H1 (cell line): ENCODE data around the gene MID2. TPM values are rescaled to one million over a fixed set of nuclear protein-coding genes. Genes with fewer than 3 reads are reported as not detected.

Source experiments
- CTCF ChIA-PET: fragments of 300-600 bp; sonication (Branson Sonifier 250); formaldehyde crosslinking; loops from one replicate; lab custom pipeline; 2021; ENCODE audit not compliant: partially characterized antibody; lab: Charles Lee
- POLR2A ChIA-PET: fragments of 300-600 bp; sonication (Branson Sonifier 250); formaldehyde crosslinking; loops from one replicate; lab custom pipeline; 2021; ENCODE audit warnings: inconsistent platforms; ENCODE audit not compliant: partially characterized antibody; lab: Charles Lee
- DNase-seq, 2 experiments: peaks; one replicate each; pipeline versions ENCODE4 v3.0.0 to v3.0.0-alpha.2; 2010 to 2022; ENCODE audit warnings: low spot score in 2 of 2, low read depth in 1 of 2, mixed read lengths in 1 of 2
- FAIRE-seq: peaks from 2 replicates; lab custom pipeline; 2011; peaks lifted over from hg19 to GRCh38; lab: Jason Lieb, UNC
- H2AFZ ChIP-seq: 2 replicates; pipeline ENCODE4 v1.8.1; 2012; ENCODE audit warnings: low read length, inconsistent platforms
- H2AK5ac ChIP-seq: 2 replicates; pipeline ENCODE4 v1.6.1; 2013; ENCODE audit warnings: low read depth, low read length
- H2BK120ac ChIP-seq: replicated peaks from 2 replicates; pipeline ENCODE3; 2013; ENCODE audit warnings: low read depth, low read length, inconsistent platforms
- H2BK12ac ChIP-seq: 2 replicates; pipeline ENCODE4 v1.6.1; 2013; ENCODE audit warnings: low read depth, low read length
- H2BK15ac ChIP-seq: 2 replicates; pipeline ENCODE4 v1.6.1; 2013; ENCODE audit warnings: low read length
- H2BK20ac ChIP-seq: 2 replicates; pipeline ENCODE4 v1.6.1; 2013; ENCODE audit warnings: low read length
- H2BK5ac ChIP-seq: 2 replicates; pipeline ENCODE4 v1.6.1; 2013; ENCODE audit warnings: low read depth, low read length
- H3K14ac ChIP-seq: 2 replicates; pipeline ENCODE4 v1.6.1; 2013; ENCODE audit warnings: inconsistent platforms; ENCODE audit not compliant: insufficient read length
- H3K18ac ChIP-seq: 2 replicates; pipeline ENCODE4 v1.6.1; 2013; ENCODE audit warnings: low read length; ENCODE audit errors: extremely low read depth
- H3K23ac ChIP-seq: 2 replicates; pipeline ENCODE4 v1.6.1; 2013; ENCODE audit warnings: inconsistent platforms; ENCODE audit not compliant: insufficient read length
- H3K23me2 ChIP-seq: 2 replicates; pipeline ENCODE4 v1.6.1; 2013; ENCODE audit warnings: low read depth, low read length
- H3K27ac ChIP-seq: 2 replicates; pipeline ENCODE4 v1.6.1; 2011; ENCODE audit warnings: low read depth, low read length, inconsistent platforms
- H3K27me3 ChIP-seq, 4 experiments: replicated peaks in 1 of 4; 1 replicate in 1 of 4; 2 replicates in 3 of 4; pipeline versions ENCODE4 v1.6.1 to v1.8.1; 2011 to 2013; ENCODE audit warnings: low read length in 3 of 4, mild to moderate bottlenecking in 3 of 4, inconsistent platforms in 2 of 4, mixed read lengths in 2 of 4, moderate library complexity in 1 of 4; ENCODE audit not compliant: control insufficient read depth in 3 of 4, insufficient read depth in 3 of 4; ENCODE audit errors: extremely low read depth in 1 of 4
- H3K36me3 ChIP-seq, 4 experiments: 2 replicates each; pipeline versions ENCODE4 v1.6.1 to v1.8.1; 2011 to 2013; ENCODE audit warnings: mild to moderate bottlenecking in 4 of 4, low read length in 3 of 4, moderate library complexity in 2 of 4, control low read depth in 1 of 4, inconsistent platforms in 1 of 4; ENCODE audit not compliant: insufficient read depth in 4 of 4, control insufficient read depth in 2 of 4
- H3K4ac ChIP-seq: replicated peaks from 2 replicates; pipeline ENCODE3; 2013; ENCODE audit warnings: low read length, low read depth, mixed read lengths, inconsistent platforms; ENCODE audit not compliant: insufficient read length
- H3K4me1 ChIP-seq, 4 experiments: replicated peaks in 1 of 4; 1 replicate in 1 of 4; 2 replicates in 3 of 4; pipeline versions ENCODE4 v1.6.1 to v1.8.1; 2011 to 2013; ENCODE audit warnings: low read length in 3 of 4, inconsistent platforms in 2 of 4, mixed read lengths in 1 of 4; ENCODE audit not compliant: insufficient read depth in 4 of 4, control insufficient read depth in 3 of 4
- H3K4me2 ChIP-seq, 2 experiments: 2 replicates each; pipeline versions ENCODE4 v1.6.1 to v1.8.1; 2011 to 2013; ENCODE audit warnings: low read depth in 2 of 2, low read length in 2 of 2, control low read depth in 1 of 2, inconsistent platforms in 1 of 2, mild to moderate bottlenecking in 1 of 2; ENCODE audit not compliant: insufficient read depth in 1 of 2
- H3K4me3 ChIP-seq, 4 experiments: fragments of 200-600, 300-600 bp in 1 of 4; sonication (generic), shearing (Covaris generic), sonication (Bioruptor Twin) in 1 of 4; 2 replicates each; pipeline versions ENCODE4 v1.5.1 to v1.8.1; 2011 to 2016; ENCODE audit warnings: low read length in 4 of 4, low read depth in 3 of 4, control low read depth in 2 of 4, inconsistent platforms in 2 of 4, mild to moderate bottlenecking in 2 of 4, mixed read lengths in 1 of 4, moderate library complexity in 1 of 4; ENCODE audit not compliant: insufficient read depth in 2 of 4; ENCODE audit errors: extremely low read depth in 1 of 4
- H3K56ac ChIP-seq: replicated peaks from 2 replicates; pipeline ENCODE3; 2013; ENCODE audit warnings: low read depth, mild to moderate bottlenecking, mixed read lengths, low read length, inconsistent platforms; ENCODE audit not compliant: insufficient read length
- H3K79me1 ChIP-seq: 2 replicates; pipeline ENCODE4 v1.6.1; 2013; ENCODE audit warnings: low read depth, low read length, control low read depth
- H3K79me2 ChIP-seq, 2 experiments: 2 replicates each; pipeline versions ENCODE4 v1.6.1 to v1.8.1; 2012 to 2013; ENCODE audit warnings: low read length in 2 of 2, mild to moderate bottlenecking in 2 of 2, inconsistent platforms in 1 of 2; ENCODE audit not compliant: insufficient read depth in 2 of 2, control insufficient read depth in 1 of 2
- H3K9ac ChIP-seq, 4 experiments: replicated peaks in 1 of 4; 1 replicate in 1 of 4; 2 replicates in 3 of 4; pipeline versions ENCODE4 v1.6.1 to v1.8.1; 2011 to 2013; ENCODE audit warnings: low read depth in 3 of 4, low read length in 3 of 4, control low read depth in 2 of 4, mild to moderate bottlenecking in 2 of 4, moderate library complexity in 2 of 4, inconsistent platforms in 1 of 4; ENCODE audit errors: extremely low read depth in 1 of 4
- H3K9me3 ChIP-seq, 2 experiments: 2 replicates each; pipeline versions ENCODE4 v1.6.1 to v1.8.1; 2012 to 2013; ENCODE audit warnings: mild to moderate bottlenecking in 2 of 2, moderate library complexity in 2 of 2, control low read depth in 1 of 2, inconsistent platforms in 1 of 2, low read depth in 1 of 2, low read length in 1 of 2, mixed read lengths in 1 of 2; ENCODE audit not compliant: insufficient read depth in 2 of 2
- H4K20me1 ChIP-seq, 2 experiments: replicated peaks in 1 of 2; 2 replicates each; pipeline versions ENCODE3 to v1.8.1; 2011 to 2013; ENCODE audit warnings: inconsistent platforms in 2 of 2, low read length in 2 of 2, mild to moderate bottlenecking in 1 of 2; ENCODE audit not compliant: insufficient read depth in 2 of 2, control insufficient read depth in 1 of 2
- H4K5ac ChIP-seq: 2 replicates; pipeline ENCODE4 v1.6.1; 2013; ENCODE audit warnings: low read length, low read depth, mixed read lengths, inconsistent platforms; ENCODE audit not compliant: insufficient read length
- H4K8ac ChIP-seq: 2 replicates; pipeline ENCODE4 v1.8.0; 2013; ENCODE audit warnings: mild to moderate bottlenecking, moderate library complexity, low read length, inconsistent platforms; ENCODE audit not compliant: insufficient read depth; ENCODE audit errors: extremely low read depth
- H4K91ac ChIP-seq: replicated peaks from 2 replicates; pipeline ENCODE3; 2013; ENCODE audit warnings: low read length, mixed read lengths, inconsistent platforms; ENCODE audit not compliant: insufficient read length
- CBX5 ChIP-seq: fragments of 300-800, 300-1000 bp; sonication (generic); IDR thresholded peaks from 2 replicates; pipeline ENCODE4 v1.7.1; 2016; ENCODE audit warnings: antibody characterized with exemption, low read length, low read depth
- CREB1 ChIP-seq: IDR thresholded peaks from 2 replicates; pipeline ENCODE4 v1.6.1; 2012; ENCODE audit warnings: inconsistent platforms
- RBBP5 ChIP-seq: IDR thresholded peaks from 2 replicates; pipeline ENCODE4 v1.7.1; 2012; ENCODE audit warnings: low read depth, mild to moderate bottlenecking, inconsistent platforms, low read length, moderate library complexity, borderline replicate concordance
- SRF ChIP-seq: IDR thresholded peaks from 2 replicates; pipeline ENCODE4 v1.6.1; 2011; ENCODE audit warnings: mild to moderate bottlenecking, low read depth, low read length, moderate library complexity
- TAF1 ChIP-seq: IDR thresholded peaks from 2 replicates; pipeline ENCODE4 v1.6.1; 2011; ENCODE audit warnings: mild to moderate bottlenecking, low read depth, low read length
- TEAD4 ChIP-seq: IDR thresholded peaks from 2 replicates; pipeline ENCODE4 v1.6.1; 2012; ENCODE audit warnings: low read depth, low read length, inconsistent platforms, mixed read lengths
- WGBS, 2 experiments: shearing (Covaris generic) in 1 of 2; methylation state at CpG; one replicate each; pipeline versions ENCODE4 v1.1.6 to v1.1.7; 2013 to 2015; ENCODE audit warnings: low lambda C conversion rate in 2 of 2, mixed read lengths in 2 of 2, inconsistent platforms in 1 of 2, low coverage in 1 of 2, missing lambda C conversion rate in 1 of 2; ENCODE audit not compliant: insufficient replicate concordance in 2 of 2, insufficient coverage in 1 of 2, insufficient read length in 1 of 2; ENCODE audit errors: extremely low coverage in 1 of 2, missing lambda C conversion rate in 1 of 2; 5-methylcytosine and 5-hydroxymethylcytosine counted together
- polyA plus RNA-seq, 7 experiments: library from polyadenylated mRNA; depleted of rRNA in 3 of 7; stranded (reverse) in 5 of 7; unstranded in 2 of 7; fragments of >200 nt in 5 of 7; fragments of 200-250 nt in 2 of 7; gene quantifications; 1 replicate in 5 of 7; 2 replicates in 1 of 7; 4 replicates in 1 of 7; pipeline versions ENCODE4 v1.2.1 to v1.2.3, GENCODE V29; 2011 to 2013; ENCODE audit warnings: missing spikeins in 2 of 7, mixed read lengths in 2 of 7
- total RNA-seq: library from RNA; stranded (reverse); fragmentation: NEBNext Ultra II Directional; extraction: Animal tissue kit (Norgen Biotek cat#: 25700); gene quantifications from 2 replicates; pipeline ENCODE4 v1.2.1, GENCODE V29; 2021

Gene MID2
- total and polyA plus RNA-seq, 2 of the 8 experiments (the other 6 are each of a cell fraction or from before 2014, with no cell fraction given) = 0.98 to 1.7 TPM

GRCh38 chrX:107902721-107903120 lies 77.1 kb downstream of the MID2 start:
- no peaks in the 10 kb centered on the region for H3K9me3 ChIP-seq
- CTCF ChIA-PET = no interaction called here
- no peaks in the 10 kb centered on the region for H3K4me1 ChIP-seq
- 82% methylated on average over 6 of the region's 6 CpGs; no CpG with 5 or more reads in 1 of the 2 experiments for WGBS, 2 experiments
- no peak overlapping the region for H3K23ac ChIP-seq
- H3K56ac ChIP-seq = no peak overlapping the region
- DNase-seq (no peak), FAIRE-seq (no peak)
- no peak overlapping the region for H4K8ac ChIP-seq
- POLR2A ChIA-PET = no interaction called here
- no peak overlapping the region for H4K91ac ChIP-seq
- no peak overlapping the region for H4K5ac ChIP-seq
- no peak overlapping the region for H3K9ac ChIP-seq
- H3K23me2 ChIP-seq = no peaks in the 10 kb centered on the region
- no peak overlapping the region for H2BK5ac ChIP-seq
- H2BK120ac ChIP-seq = no peak overlapping the region
- H3K4me2 ChIP-seq = no peak overlapping the region
- no peak overlapping the region for H2BK12ac ChIP-seq
- H3K4ac ChIP-seq = no peak overlapping the region
- no peak overlapping the region for H2BK20ac ChIP-seq
- H3K4me3 ChIP-seq = no peak overlapping the region
- H3K79me2 ChIP-seq = no peaks in the 10 kb centered on the region
- no peak overlapping the region for H3K18ac ChIP-seq
- H3K14ac ChIP-seq = no peak overlapping the region
- H3K27me3 ChIP-seq = no peaks in the 10 kb centered on the region
- no peak overlapping the region for H2AK5ac ChIP-seq
- no peak overlapping the region for H3K27ac ChIP-seq
- no peak for TF ChIP-seq TAF1
- TF ChIP-seq SRF = no peak
- no peak for TF ChIP-seq RBBP5
- no peak for TF ChIP-seq CBX5
- no peak for TF ChIP-seq TEAD4
- no peak for TF ChIP-seq CREB1
- TF ChIP-seq, all 59 proteins: peak for 0
- no peaks in the 10 kb centered on the region for H3K79me1 ChIP-seq
- no peak overlapping the region for H2BK15ac ChIP-seq
- H3K36me3 ChIP-seq = no peaks in the 10 kb centered on the region
- no peaks in the 10 kb centered on the region for H4K20me1 ChIP-seq
- no peak overlapping the region for H2AFZ ChIP-seq
